M059J (cell line): Measurements from ENCODE around the gene TF. TPM values are rescaled to one million over a fixed set of nuclear protein-coding genes. Genes with fewer than 3 reads are reported as not detected.

Source experiments
- DNase-seq: peaks from one replicate; pipeline ENCODE4 v3.0.0-alpha.2; 2012; ENCODE audit warnings: low read depth
- total RNA-seq: library from RNA; depleted of rRNA; stranded (reverse); fragments of >200 nt; shearing (Covaris generic); gene quantifications from 2 replicates; pipeline ENCODE4 v1.2.3, GENCODE V29; 2014

Gene TF
- total RNA-seq, 1 experiment from 2014 or later = not detected

GRCh38 chr3:133747373-133747772, 1.2 kb downstream of the TF start:
- DNase-seq = no peak

- no peak for DNase-seq
These were observed 1.9 kb downstream of the TF start for GRCh38 chr3:133747907-133748639.

GRCh38 chr3:133749427-133750258, 3.5 kb downstream of the TF start:
- DNase-seq = no peak

- no peak for DNase-seq
These were observed 4.1 kb downstream of the TF start for GRCh38 chr3:133750259-133750656.

GRCh38 chr3:133753107-133753778, 7.0 kb downstream of the TF start:
- DNase-seq = no peak

- DNase-seq = no peak
These were observed 7.6 kb downstream of the TF start for GRCh38 chr3:133753779-133754164.

- DNase-seq = no peak
These were observed 8.3 kb downstream of the TF start for GRCh38 chr3:133754455-133754854.

- DNase-seq = no peak
These were observed 9.0 kb downstream of the TF start for GRCh38 chr3:133754973-133755828.

- DNase-seq = no peak
These were observed 10.8 kb downstream of the TF start for GRCh38 chr3:133756716-133757694.

GRCh38 chr3:133757701-133758567, 11.7 kb downstream of the TF start:
- no peak for DNase-seq

GRCh38 chr3:133758568-133758928, 12.4 kb downstream of the TF start:
- DNase-seq = no peak

- DNase-seq = no peak
These were observed 13.0 kb downstream of the TF start for GRCh38 chr3:133758964-133759739.

- no peak for DNase-seq
These were observed 13.6 kb downstream of the TF start for GRCh38 chr3:133759740-133760305.

- no peak for DNase-seq
These were observed 14.7 kb downstream of the TF start for GRCh38 chr3:133760916-133761315.

- DNase-seq = no peak
These were observed 15.7 kb downstream of the TF start for GRCh38 chr3:133761605-133762484.

- no peak for DNase-seq
These were observed 16.3 kb downstream of the TF start for GRCh38 chr3:133762539-133762938.
